SJCRH30 (cell line): ENCODE data around the gene TM4SF5. TPM values are rescaled to one million over a fixed set of nuclear protein-coding genes. Genes with fewer than 3 reads are reported as not detected.

Experiments
- DNase-seq, 2 experiments: peaks; one replicate each; pipeline ENCODE4 v3.0.0-alpha.2; 2015 to 2020
- H3K27ac ChIP-seq: fragments of 250-450 bp; sonication (Bioruptor Pico); 2 replicates; pipeline ENCODE4 v1.5.1; 2020; ENCODE audit warnings: mild to moderate bottlenecking, moderate library complexity
- H3K27me3 ChIP-seq: fragments of 250-450 bp; sonication (Bioruptor Pico); 2 replicates; pipeline ENCODE4 v1.5.1; 2020; ENCODE audit warnings: mild to moderate bottlenecking, moderate library complexity
- H3K36me3 ChIP-seq: fragments of 250-450 bp; sonication (Bioruptor Pico); 2 replicates; pipeline ENCODE4 v1.5.1; 2020; ENCODE audit warnings: mild to moderate bottlenecking, moderate library complexity
- H3K4me1 ChIP-seq: fragments of 250-450 bp; sonication (Bioruptor Pico); 2 replicates; pipeline ENCODE4 v1.5.1; 2020; ENCODE audit warnings: mild to moderate bottlenecking, moderate library complexity
- H3K4me3 ChIP-seq: fragments of 250-450 bp; sonication (Bioruptor Pico); 2 replicates; pipeline ENCODE4 v1.5.1; 2020; ENCODE audit warnings: mild to moderate bottlenecking, moderate library complexity
- H3K9me3 ChIP-seq: fragments of 250-450 bp; sonication (Bioruptor Pico); replicated peaks from 2 replicates; pipeline ENCODE4 v1.5.1; 2020; ENCODE audit warnings: mild to moderate bottlenecking, moderate library complexity
- total RNA-seq: library from RNA; depleted of rRNA; stranded (reverse); fragments of >200 nt; shearing (Covaris generic); gene quantifications from 2 replicates; pipeline ENCODE4 v1.2.3, GENCODE V29; 2014

Gene TM4SF5
- total RNA-seq, 1 experiment from 2014 or later, result not detected

DNA sequence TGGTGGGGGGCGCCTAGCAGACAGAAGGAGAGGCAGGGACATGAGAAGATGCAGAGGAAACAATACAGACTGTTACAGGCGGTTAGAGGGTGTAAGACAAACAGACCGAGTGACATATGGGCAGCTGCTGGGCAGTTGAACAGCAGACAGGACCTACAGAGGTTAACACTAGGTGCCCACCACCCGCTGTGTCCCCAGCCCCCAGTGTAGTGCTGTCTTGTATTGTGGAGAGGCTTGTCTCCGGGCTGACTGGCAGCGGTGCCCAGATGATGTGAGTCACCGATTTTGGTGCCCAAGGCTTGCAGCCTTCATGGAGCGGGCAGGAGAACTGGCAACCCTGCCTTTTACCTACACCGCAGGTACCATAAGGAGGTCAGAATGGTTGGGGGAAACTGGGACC, 29.6 kb upstream of the TM4SF5 start:
- no peak overlapping the region for H3K27ac ChIP-seq
- DNase-seq, result no peak
- H3K4me1 ChIP-seq, result no peaks in the 10 kb centered on the region
- H3K36me3 ChIP-seq, result no peaks in the 10 kb centered on the region
- no peak overlapping the region for H3K4me3 ChIP-seq
- H3K27me3 ChIP-seq, result no peaks in the 10 kb centered on the region
- H3K9me3 ChIP-seq, result no peaks in the 10 kb centered on the region

- H3K27ac ChIP-seq, result no peak overlapping the region
- DNase-seq, result no peak
- no peak overlapping the region for H3K4me3 ChIP-seq
- H3K4me1 ChIP-seq, result no peaks in the 10 kb centered on the region
- no peaks in the 10 kb centered on the region for H3K36me3 ChIP-seq
- no peaks in the 10 kb centered on the region for H3K27me3 ChIP-seq
- H3K9me3 ChIP-seq, result no peaks in the 10 kb centered on the region
These were observed 29.1 kb upstream of the TM4SF5 start for GRCh38 chr17:4742629-4743028.

- Histone ChIP-seq H3K27ac (no peak overlapping the region), H3K4me3 (no peak overlapping the region), H3K27me3 (no peaks in the 10 kb centered on the region), H3K9me3 (no peaks in the 10 kb centered on the region), H3K36me3 (no peaks in the 10 kb centered on the region), H3K4me1 (no peaks in the 10 kb centered on the region)
- DNase-seq, result no peak
These were observed 28.5 kb upstream of the TM4SF5 start for GRCh38 chr17:4743216-4743615.

- no peak overlapping the region for H3K4me3 ChIP-seq
- H3K4me1 ChIP-seq, result no peaks in the 10 kb centered on the region
- DNase-seq, result no peak
- H3K9me3 ChIP-seq, result no peaks in the 10 kb centered on the region
- no peaks in the 10 kb centered on the region for H3K27me3 ChIP-seq
- H3K27ac ChIP-seq, result no peak overlapping the region
- H3K36me3 ChIP-seq, result no peaks in the 10 kb centered on the region
These were observed 27.8 kb upstream of the TM4SF5 start for GRCh38 chr17:4743898-4744297.

DNA sequence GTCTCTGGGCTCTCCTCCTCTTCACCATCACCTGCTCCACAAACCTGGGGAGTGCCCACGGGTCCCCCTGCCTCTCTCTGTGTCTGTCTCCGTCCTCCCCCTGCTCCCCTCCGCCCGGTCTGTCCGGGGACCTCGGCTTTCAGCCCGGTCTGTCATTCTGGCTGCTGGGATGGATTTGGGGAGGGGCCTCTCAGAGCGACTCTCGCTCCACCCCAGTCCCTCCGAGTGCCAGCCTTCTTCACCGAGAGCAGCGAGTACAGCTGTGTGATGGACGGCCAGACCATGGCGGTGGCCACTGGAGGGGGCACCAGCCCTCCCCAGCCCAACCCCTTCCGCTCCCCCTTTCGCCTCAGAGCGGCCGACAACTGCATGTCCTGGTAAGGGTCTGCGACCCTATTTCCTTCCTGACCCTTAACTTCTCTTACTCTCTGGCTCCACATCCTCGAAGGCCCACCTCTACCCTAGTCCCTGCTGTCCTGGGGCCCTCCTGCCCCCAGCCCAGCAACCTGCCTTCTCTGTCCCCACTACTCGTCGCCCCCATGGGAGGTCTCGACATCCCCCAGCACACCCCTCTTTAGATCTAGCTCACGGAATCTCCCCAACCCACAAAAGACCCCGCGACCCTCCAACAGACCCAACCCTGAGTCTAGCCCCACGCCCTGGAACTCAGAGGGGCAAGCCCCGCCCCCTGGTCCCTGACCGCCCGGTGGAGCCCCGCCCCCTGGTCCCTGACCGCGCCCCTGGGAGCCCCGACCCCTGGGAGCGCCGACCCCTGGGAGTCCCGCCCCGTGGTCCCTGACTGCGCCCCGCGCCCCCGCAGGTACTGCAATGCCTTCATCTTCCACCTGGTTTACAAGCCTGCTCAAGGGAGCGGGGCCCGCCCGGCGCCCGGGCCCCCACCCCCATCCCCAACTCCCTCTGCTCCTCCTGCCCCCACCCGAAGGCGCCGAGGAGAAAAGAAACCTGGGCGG, 26.4 kb upstream of the TM4SF5 start:
- H3K27ac ChIP-seq, result no peak overlapping the region
- H3K4me1 ChIP-seq, result no peaks in the 10 kb centered on the region
- no peak for DNase-seq
- no peaks in the 10 kb centered on the region for H3K9me3 ChIP-seq
- no peaks in the 10 kb centered on the region for H3K27me3 ChIP-seq
- H3K4me3 ChIP-seq, result no peak overlapping the region
- H3K36me3 ChIP-seq, result no peaks in the 10 kb centered on the region

GRCh38 chr17:4747847-4748246, 23.8 kb upstream of the TM4SF5 start:
- no peak for DNase-seq
- Histone ChIP-seq H3K27me3 (no peaks in the 10 kb centered on the region), H3K9me3 (no peaks in the 10 kb centered on the region), H3K27ac (no peak overlapping the region), H3K36me3 (no peaks in the 10 kb centered on the region), H3K4me3 (no peak overlapping the region), H3K4me1 (no peaks in the 10 kb centered on the region)

- Histone ChIP-seq H3K9me3 (no peaks in the 10 kb centered on the region), H3K27ac (no peak overlapping the region), H3K36me3 (no peaks in the 10 kb centered on the region), H3K4me1 (no peaks in the 10 kb centered on the region), H3K4me3 (no peak overlapping the region), H3K27me3 (no peaks in the 10 kb centered on the region)
- no peak for DNase-seq
These were observed 23.0 kb upstream of the TM4SF5 start for GRCh38 chr17:4748686-4749085.

DNA sequence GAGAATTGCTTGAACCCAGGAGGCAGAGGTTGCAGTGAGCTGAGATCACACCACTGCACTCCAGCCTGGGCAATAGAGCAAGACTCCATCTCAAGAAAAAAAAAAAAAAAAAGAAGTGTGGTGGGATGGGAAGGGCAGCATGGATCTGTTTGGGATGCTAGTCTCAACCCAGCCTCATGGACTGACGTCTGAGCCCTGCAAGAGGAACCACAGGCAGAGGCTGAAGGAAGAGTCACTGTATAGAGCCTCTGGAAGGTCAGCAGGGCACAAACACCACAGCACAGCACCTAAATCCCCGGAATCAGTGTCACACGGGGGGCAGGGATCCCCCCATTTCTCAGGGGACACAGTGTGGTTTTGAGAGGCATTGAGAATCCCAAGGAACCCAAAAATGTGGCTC, 21.1 kb upstream of the TM4SF5 start:
- Histone ChIP-seq H3K36me3 (no peaks in the 10 kb centered on the region), H3K9me3 (no peaks in the 10 kb centered on the region), H3K27me3 (no peaks in the 10 kb centered on the region), H3K4me3 (no peak overlapping the region), H3K27ac (no peak overlapping the region), H3K4me1 (no peaks in the 10 kb centered on the region)
- DNase-seq, result no peak

- no peaks in the 10 kb centered on the region for H3K36me3 ChIP-seq
- no peak overlapping the region for H3K4me3 ChIP-seq
- H3K9me3 ChIP-seq, result no peaks in the 10 kb centered on the region
- no peak for DNase-seq
- H3K27me3 ChIP-seq, result no peaks in the 10 kb centered on the region
- no peak overlapping the region for H3K27ac ChIP-seq
- no peaks in the 10 kb centered on the region for H3K4me1 ChIP-seq
These were observed 19.8 kb upstream of the TM4SF5 start for GRCh38 chr17:4751932-4752331.

DNA sequence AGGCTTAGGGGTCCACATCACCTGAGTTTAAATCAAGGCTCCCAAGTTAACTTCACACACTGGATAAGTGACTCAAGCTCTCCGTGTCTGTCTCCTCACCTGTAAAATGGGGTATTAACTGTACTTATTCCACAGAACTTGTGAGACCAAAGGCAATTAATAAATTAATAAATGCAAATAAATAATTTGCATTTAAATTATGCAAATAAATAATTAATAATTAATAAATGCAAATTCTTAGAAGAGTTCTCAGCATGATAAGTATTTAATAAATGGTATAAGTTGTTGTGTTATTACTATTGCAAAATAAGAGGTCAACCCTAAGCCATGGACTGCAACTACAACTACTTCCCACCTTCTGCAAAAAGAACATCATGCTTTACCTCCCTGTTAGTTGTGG, 18.3 kb upstream of the TM4SF5 start:
- H3K9me3 ChIP-seq, result no peaks in the 10 kb centered on the region
- H3K27ac ChIP-seq, result no peak overlapping the region
- H3K27me3 ChIP-seq, result no peaks in the 10 kb centered on the region
- no peak for DNase-seq
- H3K36me3 ChIP-seq, result no peaks in the 10 kb centered on the region
- H3K4me3 ChIP-seq, result no peak overlapping the region
- H3K4me1 ChIP-seq, result no peaks in the 10 kb centered on the region

GRCh38 chr17:4759776-4760236, 11.9 kb upstream of the TM4SF5 start:
- H3K27me3 ChIP-seq, result no peaks in the 10 kb centered on the region
- no peaks in the 10 kb centered on the region for H3K36me3 ChIP-seq
- no peak for DNase-seq
- no peaks in the 10 kb centered on the region for H3K4me1 ChIP-seq
- no peak overlapping the region for H3K4me3 ChIP-seq
- H3K27ac ChIP-seq, result no peak overlapping the region
- H3K9me3 ChIP-seq, result no peaks in the 10 kb centered on the region

GRCh38 chr17:4764595-4764994, 7.1 kb upstream of the TM4SF5 start:
- no peaks in the 10 kb centered on the region for H3K4me1 ChIP-seq
- no peaks in the 10 kb centered on the region for H3K9me3 ChIP-seq
- DNase-seq, result no peak
- no peaks in the 10 kb centered on the region for H3K36me3 ChIP-seq
- no peak overlapping the region for H3K27ac ChIP-seq
- no peak overlapping the region for H3K4me3 ChIP-seq
- H3K27me3 ChIP-seq, result no peaks in the 10 kb centered on the region

GRCh38 chr17:4766201-4766600, 5.5 kb upstream of the TM4SF5 start:
- DNase-seq, result no peak
- Histone ChIP-seq H3K27ac (no peak overlapping the region), H3K4me1 (no peaks in the 10 kb centered on the region), H3K9me3 (no peaks in the 10 kb centered on the region), H3K4me3 (no peak overlapping the region), H3K27me3 (no peaks in the 10 kb centered on the region), H3K36me3 (no peaks in the 10 kb centered on the region)

DNA sequence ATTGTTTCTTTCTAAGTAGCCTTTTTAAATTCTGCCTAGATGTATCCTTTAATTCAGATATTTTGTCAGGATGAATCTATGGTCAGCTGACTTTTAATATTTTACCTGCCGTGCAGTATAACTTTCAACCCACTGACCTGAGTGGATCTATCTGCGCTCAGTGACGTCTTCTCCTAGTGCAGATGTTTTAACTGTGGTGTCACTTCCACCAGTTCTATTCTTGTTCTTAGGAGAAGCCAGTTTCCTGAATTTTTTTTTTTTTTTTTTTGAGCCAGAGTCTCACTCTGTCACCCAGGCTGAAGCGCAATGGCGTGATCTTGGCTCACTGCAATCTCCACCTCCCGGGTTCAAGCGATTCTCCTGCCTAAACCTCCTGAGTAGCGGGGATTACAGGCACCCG, 5.0 kb upstream of the TM4SF5 start:
- H3K27ac ChIP-seq, result no peak overlapping the region
- H3K36me3 ChIP-seq, result no peaks in the 10 kb centered on the region
- H3K9me3 ChIP-seq, result no peaks in the 10 kb centered on the region
- no peak overlapping the region for H3K4me3 ChIP-seq
- H3K4me1 ChIP-seq, result no peaks in the 10 kb centered on the region
- H3K27me3 ChIP-seq, result no peaks in the 10 kb centered on the region
- no peak for DNase-seq

- no peaks in the 10 kb centered on the region for H3K4me1 ChIP-seq
- H3K27ac ChIP-seq, result no peak overlapping the region
- H3K4me3 ChIP-seq, result no peak overlapping the region
- H3K27me3 ChIP-seq, result no peaks in the 10 kb centered on the region
- no peaks in the 10 kb centered on the region for H3K9me3 ChIP-seq
- no peaks in the 10 kb centered on the region for H3K36me3 ChIP-seq
- no peak for DNase-seq
These were observed 3.4 kb upstream of the TM4SF5 start for GRCh38 chr17:4768298-4768697.

GRCh38 chr17:4769628-4770027, 2.1 kb upstream of the TM4SF5 start:
- no peaks in the 10 kb centered on the region for H3K36me3 ChIP-seq
- H3K4me1 ChIP-seq, result no peaks in the 10 kb centered on the region
- H3K9me3 ChIP-seq, result no peaks in the 10 kb centered on the region
- H3K4me3 ChIP-seq, result no peak overlapping the region
- no peaks in the 10 kb centered on the region for H3K27me3 ChIP-seq
- no peak for DNase-seq
- no peak overlapping the region for H3K27ac ChIP-seq
